GM12873 (cell line): Measurements from ENCODE around the gene FBXO30.

Source experiments
- CTCF ChIP-seq: IDR thresholded peaks from 2 replicates; pipeline ENCODE4 v1.5.1; 2012; ENCODE audit warnings: low read depth, mild to moderate bottlenecking, moderate library complexity, low read length, control low read depth; ENCODE audit not compliant: insufficient read depth; ENCODE audit errors: missing control alignments

Gene FBXO30

GRCh38 chr6:145809211-145809610, 5.4 kb downstream of the FBXO30 start:
- TF ChIP-seq CTCF, result no peak

GRCh38 chr6:145808239-145808638, 6.4 kb downstream of the FBXO30 start:
- TF ChIP-seq CTCF, result no peak

- no peak for TF ChIP-seq CTCF
Observed at GRCh38 chr6:145802141-145802540, 12.5 kb downstream of the FBXO30 start.

GRCh38 chr6:145801021-145801420, 13.6 kb downstream of the FBXO30 start:
- no peak for TF ChIP-seq CTCF

GRCh38 chr6:145798530-145798929, 16.1 kb downstream of the FBXO30 start:
- no peak for TF ChIP-seq CTCF

- no peak for TF ChIP-seq CTCF
Observed at GRCh38 chr6:145789443-145789842, 25.2 kb downstream of the FBXO30 start.

GRCh38 chr6:145787688-145788087, 26.9 kb downstream of the FBXO30 start:
- no peak for TF ChIP-seq CTCF
